ENCODE data around the gene SLC30A3.
A peak's percentile ranks its signal among the peaks of the same experiment; 100 is the strongest.

SLC30A3 gene

GRCh38 chr2:27218614-27219013 is 44.2 kb downstream of the SLC30A3 start:
- TF ChIP-seq ZNF384 (IDR thresholded peaks at IDR 0.05) (no peak), LEF1 (IDR thresholded peaks at IDR 0.05; ENCODE audit: borderline replicate concordance) (no peak), TARDBP (IDR thresholded peaks at IDR 0.05) (no peak), ARNT (IDR thresholded peaks at IDR 0.05) (no peak), HDGF (IDR thresholded peaks at IDR 0.05; ENCODE audit: borderline replicate concordance) (no peak), L3MBTL2 (conservative IDR thresholded peaks at IDR 0.05) (no peak), NFRKB (IDR thresholded peaks at IDR 0.05) (no peak), SP1 (IDR thresholded peaks at IDR 0.05) (no peak)
- TF ChIP-seq, protein P1, sequence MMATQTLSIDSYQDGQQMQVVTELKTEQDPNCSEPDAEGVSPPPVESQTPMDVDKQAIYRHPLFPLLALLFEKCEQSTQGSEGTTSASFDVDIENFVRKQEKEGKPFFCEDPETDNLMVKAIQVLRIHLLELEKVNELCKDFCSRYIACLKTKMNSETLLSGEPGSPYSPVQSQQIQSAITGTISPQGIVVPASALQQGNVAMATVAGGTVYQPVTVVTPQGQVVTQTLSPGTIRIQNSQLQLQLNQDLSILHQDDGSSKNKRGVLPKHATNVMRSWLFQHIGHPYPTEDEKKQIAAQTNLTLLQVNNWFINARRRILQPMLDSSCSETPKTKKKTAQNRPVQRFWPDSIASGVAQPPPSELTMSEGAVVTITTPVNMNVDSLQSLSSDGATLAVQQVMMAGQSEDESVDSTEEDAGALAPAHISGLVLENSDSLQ (IDR thresholded peaks at IDR 0.05), result no peak
- ChIA-PET CTCF (interaction anchor here (0.6 kb wide), 2 partner anchors 49 to 85 kb away, joined by 3 to 4 read pairs; no protein-coding TSS in a partner anchor), POLR2A (interaction anchor here (1.4 to 1.7 kb wide), 3 partner anchors 13 to 93 kb away, joined by 3 to 5 read pairs (median 4); no protein-coding TSS in a partner anchor)
- no peak for DNase-seq (ENCODE audit: extremely low spot score)

DNA sequence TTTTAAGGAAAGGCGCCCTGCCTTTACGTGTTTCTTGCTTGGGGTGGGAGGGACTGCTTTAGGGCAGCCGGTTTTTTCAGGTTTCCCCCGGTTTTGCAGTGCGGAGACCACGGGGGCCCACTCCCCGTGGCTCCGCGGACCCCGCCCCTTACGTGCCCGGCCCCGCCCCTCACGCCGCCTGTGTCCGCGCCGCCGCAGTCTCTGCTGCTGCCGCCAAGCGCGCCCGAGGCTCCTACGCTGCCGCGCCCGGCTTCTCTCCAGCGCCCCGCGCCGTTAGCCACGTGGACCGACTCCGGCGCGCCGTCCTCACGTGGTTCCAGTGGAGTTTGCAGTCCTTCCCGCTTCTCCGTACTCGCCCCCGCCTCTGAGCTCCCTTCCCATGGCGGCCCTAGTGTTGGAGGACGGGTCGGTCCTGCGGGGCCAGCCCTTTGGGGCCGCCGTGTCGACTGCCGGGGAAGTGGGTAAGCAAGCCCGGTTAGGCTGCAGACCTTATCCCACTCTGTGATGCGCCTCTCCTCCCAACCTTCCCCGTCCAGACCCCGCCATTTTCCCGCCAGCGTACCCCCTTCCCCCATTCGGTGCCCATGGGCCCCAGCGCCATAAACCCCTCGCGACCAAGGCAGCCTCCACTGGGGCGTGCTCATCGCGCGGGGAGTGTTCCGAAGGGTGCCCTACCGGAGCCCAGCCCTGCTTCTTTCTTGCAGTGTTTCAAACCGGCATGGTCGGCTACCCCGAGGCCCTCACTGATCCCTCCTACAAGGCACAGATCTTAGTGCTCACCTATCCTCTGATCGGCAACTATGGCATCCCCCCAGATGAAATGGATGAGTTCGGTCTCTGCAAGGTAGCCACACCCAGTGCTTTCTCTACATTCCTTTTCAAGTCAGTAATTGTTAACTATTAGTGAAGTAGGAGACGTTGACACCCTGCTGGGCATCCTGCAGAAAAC is 45.4 kb downstream of the SLC30A3 start, which contains the start of gene CAD:
TSS of gene CAD (plus strand) at position 197 of the 949 bp plus-strand sequence. CDS start at position 380, 183 bp downstream.
- TF ChIP-seq BHLHE40 (IDR thresholded peaks at IDR 0.05; ENCODE audit: borderline replicate concordance), result no peak
- no peak for TF ChIP-seq TARDBP (IDR thresholded peaks at IDR 0.05)
- TF ChIP-seq L3MBTL2 (conservative IDR thresholded peaks at IDR 0.05), result peak; percentile 94
- TF ChIP-seq FOXA1 (IDR thresholded peaks at IDR 0.05), result no peak
- TF ChIP-seq SUZ12 (IDR thresholded peaks at IDR 0.05), result no peak
- no peak for TF ChIP-seq LEF1 (IDR thresholded peaks at IDR 0.05; ENCODE audit: borderline replicate concordance)
- DNase-seq (ENCODE audit: extremely low spot score), result peak; percentile 92
- ChIA-PET CTCF (interaction anchor here (0.6 to 0.7 kb wide), 3 partner anchors 11 to 128 kb away, joined by 3 to 4 read pairs (median 3); no protein-coding TSS in a partner anchor), POLR2A (interaction anchor here (0.9 to 1.8 kb wide), 4 partner anchors 12 to 57 kb away, joined by 3 to 5 read pairs (median 4); no protein-coding TSS in a partner anchor)

- TF ChIP-seq LEF1 (IDR thresholded peaks at IDR 0.05; ENCODE audit: borderline replicate concordance) (no peak), FOXM1 (IDR thresholded peaks at IDR 0.05; ENCODE audit: borderline replicate concordance) (no peak), TARDBP (IDR thresholded peaks at IDR 0.05) (no peak), CTBP1 (IDR thresholded peaks at IDR 0.05; ENCODE audit: borderline replicate concordance) (no peak), ARNT (IDR thresholded peaks at IDR 0.05) (no peak), SUZ12 (IDR thresholded peaks at IDR 0.05) (no peak)
- TF ChIP-seq, protein P1 (IDR thresholded peaks at IDR 0.05), result no peak
- no peak for DNase-seq (ENCODE audit: extremely low spot score)
- ChIA-PET CTCF (interaction anchor here (0.7 kb wide), 2 partner anchors 48 to 127 kb away, joined by 3 to 4 read pairs; no protein-coding TSS in a partner anchor), POLR2A (interaction anchor here (0.9 to 1.8 kb wide), 4 partner anchors 13 to 56 kb away, joined by 3 to 5 read pairs (median 4); no protein-coding TSS in a partner anchor)
Observed at GRCh38 chr2:27216416-27217137, 46.3 kb downstream of the SLC30A3 start.

- no peak for DNase-seq (ENCODE audit: extremely low spot score)
- ChIA-PET POLR2A (no interaction called here), CTCF (no interaction called here)
- TF ChIP-seq ELF4 (IDR thresholded peaks at IDR 0.05), result no peak
- no peak for TF ChIP-seq LEF1 (IDR thresholded peaks at IDR 0.05; ENCODE audit: borderline replicate concordance)
- TF ChIP-seq FOXM1 (IDR thresholded peaks at IDR 0.05; ENCODE audit: borderline replicate concordance), result no peak
- no peak for TF ChIP-seq FOXA1 (IDR thresholded peaks at IDR 0.05)
- TF ChIP-seq FOXK2 (IDR thresholded peaks at IDR 0.05), result no peak
- no peak for TF ChIP-seq HDGF (IDR thresholded peaks at IDR 0.05; ENCODE audit: borderline replicate concordance)
- no peak for TF ChIP-seq CTBP1 (IDR thresholded peaks at IDR 0.05; ENCODE audit: borderline replicate concordance)
- TF ChIP-seq SUZ12 (IDR thresholded peaks at IDR 0.05), result no peak
- no peak for TF ChIP-seq L3MBTL2 (conservative IDR thresholded peaks at IDR 0.05)
Observed at GRCh38 chr2:27214941-27215340, 47.9 kb downstream of the SLC30A3 start.

- CTCF ChIA-PET, result interaction anchor here (0.6 to 1.4 kb wide), 3 partner anchors 13 to 90 kb away, joined by 3 to 4 read pairs (median 3); no protein-coding TSS in a partner anchor
- DNase-seq (ENCODE audit: extremely low spot score), result no peak
- TF ChIP-seq SP1 (IDR thresholded peaks at IDR 0.05) (no peak), NFRKB (IDR thresholded peaks at IDR 0.05) (no peak), FOXK2 (IDR thresholded peaks at IDR 0.05) (no peak), FOXM1 (IDR thresholded peaks at IDR 0.05; ENCODE audit: borderline replicate concordance) (no peak), CTBP1 (IDR thresholded peaks at IDR 0.05; ENCODE audit: borderline replicate concordance) (no peak)
- TF ChIP-seq, protein P1 (IDR thresholded peaks at IDR 0.05), result no peak
- POLR2A ChIA-PET, result interaction anchor here (1.0 to 1.5 kb wide), 5 partner anchors 20 to 144 kb away, joined by 3 to 4 read pairs (median 3); partner anchors contain the start of genes GTF3C2 and KHK
Observed at GRCh38 chr2:27212626-27213471, 50.0 kb downstream of the SLC30A3 start.

Data from HEK293T (cell line).